Urothelium cell line (cell line): ENCODE results near the gene ZMAT2.
"Not testable (repeated sequence)": the region's sequence is repeated elsewhere in the genome, so short reads cannot be mapped to it uniquely, and the experiment has no call there.

ENCODE experiments used
- DNase-seq: peaks from one replicate; pipeline ENCODE4 v3.0.0; 2011; ENCODE audit warnings: low spot score, mixed read lengths
- FAIRE-seq: peaks from 2 replicates; lab custom pipeline; 2011; peaks lifted over from hg19 to GRCh38; lab: Jason Lieb, UNC

The ZMAT2 gene

DNA sequence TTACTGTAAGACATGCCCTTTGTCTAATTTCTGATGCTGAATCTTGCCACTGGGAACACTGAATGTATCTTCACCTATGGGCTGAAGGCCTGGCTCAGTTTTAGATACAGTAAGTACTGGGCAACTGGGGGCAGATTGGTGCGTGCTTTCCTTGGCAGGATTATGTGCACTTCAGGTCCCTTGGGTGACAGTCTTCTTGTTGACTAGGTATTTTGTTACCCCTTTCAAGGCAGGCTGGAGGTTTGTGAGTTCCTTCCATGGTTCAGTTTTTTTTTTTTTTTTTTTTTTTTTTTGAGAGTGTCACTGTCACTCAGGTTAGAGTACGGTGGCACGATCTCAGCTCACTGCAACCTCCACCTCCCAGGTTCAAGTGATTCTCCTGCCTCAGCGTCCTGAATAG lies 7.6 kb downstream of the ZMAT2 start:
- FAIRE-seq = no peak
- no peak for DNase-seq

DNA sequence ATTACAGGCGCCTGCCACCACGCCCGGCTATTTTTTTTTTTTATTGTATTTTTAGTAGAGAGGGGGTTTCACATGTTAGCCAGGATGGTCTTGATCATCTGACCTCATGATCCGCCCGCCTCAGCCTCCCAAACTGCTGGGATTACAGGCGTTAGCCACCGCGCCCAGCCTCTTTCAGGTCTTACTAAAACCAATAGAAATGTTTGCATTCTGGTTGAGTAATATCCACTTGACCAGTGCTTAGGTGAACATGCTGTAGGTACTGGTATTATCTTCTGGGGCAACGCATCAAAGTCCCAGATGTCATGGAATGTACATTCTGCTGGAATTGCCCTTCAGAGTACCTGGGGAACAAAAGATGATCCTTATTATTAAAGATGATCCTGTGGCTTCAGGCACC lies 8.5 kb downstream of the ZMAT2 start:
- not testable (repeated sequence) for FAIRE-seq, DNase-seq

DNA sequence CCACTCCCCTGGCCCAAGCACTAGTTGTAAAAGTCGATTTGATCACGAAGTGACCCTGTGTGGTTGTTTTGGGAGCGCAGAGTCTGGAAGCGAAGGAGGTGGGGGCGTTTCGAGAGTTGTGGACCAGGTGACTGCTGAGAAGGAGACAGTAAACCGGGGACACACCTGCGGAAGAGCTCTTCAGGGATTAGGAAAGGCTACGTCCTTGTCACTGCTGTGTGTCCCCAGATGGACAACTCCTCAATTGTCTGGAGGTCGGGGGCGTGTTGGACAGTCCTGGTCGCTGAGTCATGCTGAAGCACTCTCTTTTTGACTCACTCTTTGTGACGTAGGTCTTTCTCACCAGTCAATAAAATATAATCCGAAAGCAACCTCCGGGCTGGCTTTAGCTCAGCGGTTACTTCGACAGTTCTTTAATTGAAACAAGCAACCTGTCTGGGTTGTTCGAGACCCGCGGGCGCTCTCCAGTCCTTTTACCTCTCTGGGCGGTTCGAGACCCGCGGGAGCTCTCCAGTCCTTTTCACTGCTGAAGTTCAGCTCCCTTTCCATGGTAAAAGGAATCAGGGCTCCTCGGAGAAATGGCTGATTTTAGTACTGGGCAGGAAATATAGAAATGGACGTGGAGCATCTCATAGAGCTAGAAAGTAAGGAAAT lies 10.8 kb downstream of the ZMAT2 start:
- DNase-seq (peak; percentile 71), FAIRE-seq (no peak)

DNA sequence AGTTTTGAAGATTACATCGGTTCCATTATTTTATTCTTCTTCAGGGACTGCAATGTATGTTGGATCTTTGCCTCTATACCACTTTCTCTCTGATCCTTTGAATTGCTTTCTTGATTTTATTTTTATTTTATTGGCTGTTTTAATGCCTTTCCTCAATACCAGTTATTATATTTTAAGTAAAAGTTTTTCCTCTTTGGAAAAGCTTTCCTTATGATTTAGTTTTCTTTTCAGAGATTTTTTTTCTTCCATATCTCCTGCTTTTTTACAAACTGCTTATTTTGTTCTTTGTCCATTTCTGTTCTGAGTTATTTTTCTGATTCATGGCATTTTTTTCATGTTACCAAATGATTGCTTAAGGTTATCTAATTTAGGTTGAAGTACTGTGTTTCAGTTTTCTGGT lies 11.5 kb downstream of the ZMAT2 start:
- no peak for FAIRE-seq
- DNase-seq = no peak

DNA sequence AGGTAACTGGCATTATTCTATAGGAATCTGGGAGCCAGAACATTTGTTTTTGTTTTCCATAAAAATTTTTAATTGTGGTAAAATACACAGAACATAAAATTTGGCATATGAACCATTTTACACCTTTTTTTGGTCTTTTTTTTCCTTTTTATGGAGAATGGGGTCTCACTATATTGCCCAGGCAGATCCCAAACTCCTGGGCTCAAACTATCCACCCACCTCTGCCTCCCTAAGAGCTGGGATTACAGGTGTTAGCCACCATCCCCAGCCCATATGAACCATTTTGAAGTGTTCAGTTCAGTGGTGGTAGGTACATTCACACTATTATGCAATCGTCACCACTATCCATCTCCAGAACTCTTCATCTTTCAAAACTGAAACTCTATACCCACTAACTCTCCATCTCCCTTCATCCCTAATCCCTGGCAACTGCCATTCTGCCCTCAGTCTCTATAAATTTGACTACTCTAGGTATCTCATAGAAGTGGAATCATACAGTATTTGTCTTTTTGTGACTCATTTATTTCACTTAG lies 13.4 kb downstream of the ZMAT2 start:
- no peak for FAIRE-seq
- no peak for DNase-seq

DNA sequence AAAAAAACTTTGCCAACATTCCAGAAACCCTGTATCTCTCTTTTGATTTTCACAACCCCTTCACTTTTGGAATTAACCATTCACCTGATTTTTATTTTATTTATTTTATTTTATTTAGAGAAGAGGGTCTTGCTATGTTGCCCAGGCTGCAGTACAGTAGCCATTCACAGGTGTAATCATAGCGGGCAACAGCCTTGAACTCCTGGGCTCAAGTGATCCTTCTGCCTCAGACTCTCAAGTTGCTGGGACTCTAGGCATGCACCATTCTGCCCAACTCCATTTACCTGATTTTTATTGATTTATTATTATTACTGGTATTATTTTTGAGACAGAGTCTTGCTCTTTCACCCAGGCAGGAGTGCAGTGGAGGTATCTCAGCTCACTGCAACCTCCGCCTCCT lies 16.0 kb downstream of the ZMAT2 start:
- not testable (repeated sequence) for FAIRE-seq, DNase-seq

DNA sequence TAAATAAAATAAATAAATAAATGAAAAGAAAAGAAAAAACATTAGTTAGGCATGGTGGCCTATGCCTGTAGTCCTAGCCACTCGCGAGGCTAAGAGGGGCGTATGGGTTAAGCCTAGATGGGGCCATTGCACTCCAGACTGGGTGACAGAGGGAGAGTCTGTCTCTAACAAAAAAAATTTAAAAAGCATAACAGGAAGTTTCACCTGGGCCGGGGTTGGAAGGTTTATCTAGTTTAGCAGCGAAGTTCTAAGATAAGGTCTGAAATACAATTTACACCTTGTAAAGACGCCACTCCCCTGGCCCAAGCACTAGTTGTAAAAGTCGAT lies 18.0 kb downstream of the ZMAT2 start:
- DNase-seq (no peak), FAIRE-seq (no peak)

DNA sequence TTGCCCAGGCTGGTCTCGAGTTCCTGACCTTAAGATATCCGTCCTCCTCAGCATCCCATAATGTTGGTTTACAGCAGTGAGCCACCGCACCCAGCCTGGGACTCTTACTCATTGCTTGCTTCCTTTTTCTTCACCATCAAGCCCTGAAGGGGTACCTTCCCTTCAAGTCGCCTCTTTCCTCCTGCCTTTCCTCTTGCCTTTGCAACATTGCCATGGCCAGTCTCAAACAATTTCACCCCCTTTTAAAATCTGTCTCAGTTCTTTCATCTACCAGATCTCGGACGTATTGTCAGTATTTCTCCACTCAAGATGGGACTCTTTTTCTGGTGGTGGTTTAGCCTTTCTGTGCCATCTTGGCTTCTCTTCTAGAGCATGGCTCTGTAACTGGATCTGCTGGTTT lies 20.5 kb downstream of the ZMAT2 start:
- FAIRE-seq, DNase-seq: not testable (repeated sequence)

DNA sequence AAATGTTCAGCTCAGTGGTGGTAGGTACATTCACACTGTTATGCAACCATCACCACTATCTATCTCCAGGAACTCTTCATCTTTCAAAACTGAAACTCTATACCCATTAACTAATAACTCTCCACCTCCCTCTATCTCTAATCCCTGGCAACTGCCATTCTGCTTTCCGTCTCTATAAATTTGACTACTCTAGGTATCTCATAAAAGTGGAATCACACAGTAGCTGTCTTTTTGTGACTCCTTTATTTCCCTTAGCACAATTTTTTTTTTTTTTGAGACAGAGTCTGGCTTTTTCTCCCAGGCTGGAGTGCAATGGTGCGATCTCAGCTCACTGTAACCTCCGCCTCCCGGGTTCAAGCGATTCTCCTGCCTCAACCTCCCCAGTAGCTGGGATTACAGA lies 21.1 kb downstream of the ZMAT2 start:
- not testable (repeated sequence) for DNase-seq, FAIRE-seq

DNA sequence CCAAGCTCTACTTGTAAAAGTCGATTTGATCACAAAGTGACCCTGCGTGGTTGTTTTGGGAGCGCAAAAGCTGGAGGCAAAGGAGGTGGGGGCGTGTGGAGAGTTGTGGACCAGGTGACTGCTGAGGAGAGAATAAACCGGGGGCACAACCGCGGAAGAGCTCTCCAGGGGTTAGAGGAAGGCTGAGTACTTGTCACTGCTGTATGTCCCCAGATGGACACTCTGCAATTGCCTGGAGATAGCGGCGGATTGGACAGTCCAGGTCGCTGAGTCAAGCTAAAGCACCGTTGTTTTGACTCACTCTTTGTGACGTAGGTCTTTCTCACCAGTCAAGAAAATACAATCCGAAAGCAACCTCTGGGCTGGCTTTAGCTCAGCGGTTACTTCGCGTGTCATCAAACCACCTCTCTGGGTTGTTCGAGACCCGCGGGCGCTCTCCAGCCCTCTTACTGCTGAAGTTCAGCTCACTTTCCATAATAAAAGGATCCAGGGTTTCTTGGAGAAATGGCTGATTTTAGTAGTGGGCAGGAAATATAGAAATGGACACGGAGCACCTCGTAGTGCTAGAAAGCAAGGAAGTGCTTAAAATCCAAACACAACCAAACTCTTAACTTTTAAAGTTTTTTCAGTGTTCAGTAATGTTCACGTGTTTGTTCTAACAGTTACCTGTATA lies 25.7 kb downstream of the ZMAT2 start:
- FAIRE-seq (no peak), DNase-seq (peak; percentile 66)

DNA sequence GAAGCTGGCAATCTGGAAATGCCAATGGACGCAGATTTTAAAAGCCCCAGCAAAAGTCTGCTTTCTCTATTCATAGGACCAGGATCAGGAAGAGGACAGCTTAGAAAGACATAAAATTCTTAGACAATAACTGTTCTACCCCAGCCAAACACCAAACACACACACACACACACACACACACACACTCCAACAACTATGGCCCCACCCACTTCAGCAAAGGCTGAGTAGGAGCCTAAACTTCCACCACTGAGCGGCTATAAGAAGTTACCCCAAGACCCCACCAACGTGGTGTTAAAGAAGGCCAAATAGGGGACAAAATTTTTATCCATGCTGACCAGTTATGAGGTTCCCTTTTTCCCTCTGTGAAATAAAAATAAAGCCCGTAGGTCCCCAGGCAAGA lies 32.9 kb downstream of the ZMAT2 start:
- FAIRE-seq (no peak), DNase-seq (no peak)

DNA sequence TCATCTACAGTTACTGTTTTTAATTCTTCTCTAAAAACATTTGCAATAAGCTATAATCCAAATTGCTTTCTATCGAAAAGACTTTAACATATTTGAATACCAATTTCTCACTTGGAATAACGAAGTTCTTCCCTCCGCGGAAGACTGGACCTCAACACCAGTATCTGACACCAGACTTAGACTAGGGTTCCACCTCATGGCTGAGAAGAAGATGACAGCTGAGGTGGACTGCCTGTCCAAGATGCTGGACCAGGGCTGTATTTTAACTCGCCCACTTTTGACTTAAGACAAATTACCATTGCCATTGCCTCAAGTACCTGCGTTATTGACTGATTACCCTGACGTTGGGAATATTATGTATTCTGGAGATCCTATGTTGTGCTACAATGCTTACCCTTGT lies 34.1 kb downstream of the ZMAT2 start:
- no peak for FAIRE-seq
- DNase-seq = no peak

DNA sequence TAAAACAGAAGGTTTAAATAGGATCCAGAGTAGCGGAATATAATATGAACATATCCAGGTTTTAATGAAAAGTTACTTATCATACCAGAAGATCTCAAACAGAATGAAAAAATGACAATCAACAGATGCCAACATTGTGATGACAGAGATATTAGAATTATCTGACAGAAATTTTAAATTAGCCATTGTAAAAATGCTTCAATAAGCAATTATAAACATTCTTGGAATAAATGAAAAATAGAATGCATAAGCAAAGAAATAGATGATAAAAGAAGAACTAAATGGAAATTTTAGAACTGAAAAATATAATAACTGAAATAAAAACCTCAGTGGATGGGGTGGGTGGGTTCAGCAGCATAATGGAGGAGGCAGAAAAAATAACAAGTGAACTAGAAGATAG lies 37.2 kb downstream of the ZMAT2 start:
- DNase-seq (no peak), FAIRE-seq (no peak)

DNA sequence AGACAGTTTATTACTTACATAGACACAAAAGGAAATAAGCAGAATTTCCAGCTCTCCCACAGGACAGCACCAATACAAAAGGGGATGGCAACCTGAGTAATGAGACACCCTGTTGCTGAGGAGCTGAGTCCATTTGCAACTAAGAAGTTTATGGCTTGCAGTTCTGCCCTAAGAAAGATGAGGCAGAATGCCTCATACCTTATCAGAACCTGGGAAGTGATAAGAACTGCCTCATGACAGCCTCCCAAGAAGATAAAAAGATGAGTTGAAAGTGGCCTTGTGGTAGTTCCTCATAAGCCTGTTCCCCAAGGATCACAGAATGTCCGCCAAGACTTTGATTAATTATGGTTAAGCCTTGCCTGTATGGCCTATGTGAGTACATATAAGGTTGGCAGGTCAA lies 41.7 kb downstream of the ZMAT2 start:
- DNase-seq = no peak
- no peak for FAIRE-seq

DNA sequence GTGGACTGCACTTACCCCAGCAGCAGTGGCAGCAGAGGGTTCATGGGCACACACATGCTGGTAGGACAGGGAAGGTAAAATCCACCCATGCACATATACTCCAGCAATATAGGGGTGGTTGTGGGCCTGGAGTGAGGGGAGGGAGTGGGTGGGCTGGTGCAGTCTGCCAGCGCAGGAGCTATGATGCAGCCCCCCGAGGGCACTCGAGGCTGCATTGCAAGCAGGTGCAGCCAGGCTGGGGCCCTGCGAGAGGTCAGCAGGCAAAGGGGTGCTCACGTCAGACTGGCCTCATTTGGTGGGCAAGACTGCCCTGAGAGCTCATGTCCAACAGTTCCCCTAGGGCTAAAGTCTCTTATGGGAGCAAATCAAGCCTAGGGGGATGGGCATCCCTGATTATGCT lies 53.3 kb downstream of the ZMAT2 start:
- DNase-seq (no peak), FAIRE-seq (no peak)
